ENCODE data around the gene HSDL1.

The HSDL1 gene

DNA sequence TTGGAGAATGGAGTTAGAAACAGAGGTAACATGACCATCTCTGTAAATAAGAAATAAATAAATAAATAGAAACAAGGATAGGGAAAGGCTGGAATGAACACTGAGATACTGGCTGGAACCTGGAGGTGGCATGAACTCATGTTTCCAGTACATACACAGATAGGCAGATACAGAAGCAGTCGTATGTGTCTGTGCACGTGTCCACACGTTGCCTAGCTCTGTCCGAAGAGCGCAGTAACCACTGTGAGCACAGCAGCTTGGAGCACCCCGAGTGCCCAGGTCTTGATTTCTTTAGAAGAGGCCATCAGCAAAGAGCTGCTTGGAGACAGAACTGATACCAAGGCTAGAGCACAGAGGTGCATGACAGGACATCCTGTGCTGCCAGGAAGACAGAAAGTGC, 65.3 kb downstream of the HSDL1 start:
- no peak for DNase-seq

DNA sequence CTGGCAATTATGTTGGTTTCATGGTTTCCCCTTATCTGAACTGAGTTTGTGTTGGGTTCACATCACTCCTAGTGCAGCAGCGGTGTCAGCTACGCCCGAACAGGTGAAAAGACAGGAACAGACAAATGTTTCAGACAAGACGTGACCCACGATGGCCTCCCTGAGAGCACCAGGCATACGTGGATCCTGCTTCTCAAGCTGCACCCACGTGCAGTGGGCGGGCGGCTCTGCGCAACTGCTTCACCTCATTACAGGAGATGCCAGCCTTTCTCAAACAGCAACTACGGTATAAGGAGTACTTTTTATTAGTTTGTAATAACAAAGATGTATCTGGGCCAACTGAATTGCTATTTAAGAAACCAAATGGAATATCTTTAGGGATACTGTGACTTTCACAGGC, 69.6 kb downstream of the HSDL1 start:
- DNase-seq = no peak

DNA sequence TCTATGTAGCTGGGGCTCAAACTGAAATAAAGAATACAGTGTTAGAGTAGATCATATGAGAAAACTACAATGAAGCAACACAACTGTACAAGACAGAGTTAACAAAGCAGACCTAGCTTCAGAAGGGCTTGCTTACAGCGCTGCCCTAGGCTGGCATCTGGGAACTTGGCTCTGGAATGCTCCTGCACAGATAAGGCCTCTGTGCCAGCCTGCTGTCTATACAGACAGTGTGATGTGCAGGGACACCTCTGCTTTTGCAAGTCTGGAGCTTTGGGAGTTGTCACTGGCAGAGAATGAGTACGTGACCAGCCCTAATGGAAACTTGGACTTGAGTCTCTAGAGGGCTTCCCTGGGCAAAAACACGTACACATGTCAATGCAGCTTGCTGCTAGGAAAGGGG, 70.3 kb downstream of the HSDL1 start:
- DNase-seq = no peak
